GM12878 (cell line): Measurements from ENCODE around the gene CSDE1. TPM values are rescaled to one million over a fixed set of nuclear protein-coding genes. Genes with fewer than 3 reads are reported as not detected.

Experiments
- BHLHE40 ChIP-seq, 2 experiments: fragments of 450-650 bp in 1 of 2; IDR thresholded peaks; 2 replicates each; pipeline ENCODE4 v1.6.1; 2011 to 2017; ENCODE audit warnings: low read depth in 2 of 2, borderline replicate concordance in 1 of 2, improper control_type of control experiment in 1 of 2, low read length in 1 of 2, mild to moderate bottlenecking in 1 of 2
- CTCF ChIP-seq, 3 experiments: IDR thresholded peaks in 2 of 3; conservative IDR thresholded peaks in 1 of 3; 2 replicates each; pipeline ENCODE4 v1.5.1; 2011; ENCODE audit warnings: low read depth in 3 of 3, low read length in 3 of 3, mild to moderate bottlenecking in 3 of 3, control low read depth in 2 of 3, moderate library complexity in 2 of 3, inconsistent platforms in 1 of 3, mixed read lengths in 1 of 3; ENCODE audit not compliant: control insufficient read depth in 2 of 3, insufficient read depth in 1 of 3; ENCODE audit errors: extremely low read depth in 1 of 3
- FOXK2 ChIP-seq: fragments of 450-650 bp; IDR thresholded peaks from 2 replicates; pipeline ENCODE4 v1.6.1; 2017; ENCODE audit warnings: mild to moderate bottlenecking, moderate library complexity
- HDAC6 ChIP-seq: fragments of 200-600 bp; sonication (generic); IDR thresholded peaks from one replicate; pipeline ENCODE4 v1.8.0; 2017; ENCODE audit warnings: antibody characterized with exemption; ENCODE audit not compliant: unreplicated experiment
- HDGF ChIP-seq: fragments of 450-650 bp; IDR thresholded peaks from 2 replicates; pipeline ENCODE4 v1.6.1; 2016; ENCODE audit warnings: antibody characterized with exemption
- MEF2B ChIP-seq: fragments of 450-650 bp; IDR thresholded peaks from 2 replicates; pipeline ENCODE4 v1.6.1; 2018; ENCODE audit warnings: mild to moderate bottlenecking, moderate library complexity; ENCODE audit not compliant: partially characterized antibody, poor library complexity, severe bottlenecking
- PRDM15 ChIP-seq: fragments of 450-650 bp; formaldehyde crosslinking; IDR thresholded peaks from 2 replicates; pipeline ENCODE4 v1.4.0; 2020; ENCODE audit warnings: mild to moderate bottlenecking, moderate library complexity
- SPI1 ChIP-seq: IDR thresholded peaks from 2 replicates; pipeline ENCODE4 v1.6.1; 2011; ENCODE audit warnings: low read depth, mild to moderate bottlenecking, low read length, moderate library complexity, borderline replicate concordance; ENCODE audit not compliant: insufficient read depth
- polyA plus RNA-seq, 11 experiments: library from polyadenylated mRNA; depleted of rRNA in 4 of 11; unstranded in 6 of 11; stranded (reverse) in 5 of 11; fragments of >200 nt; fragmentation: Nextera tagmentation in 4 of 11; fragmentation: Illumina TruSeq in 1 of 11; extraction: Ambion mirVana in 4 of 11; extraction: Trizol in 1 of 11; gene quantifications; 1 replicate in 1 of 11; 2 replicates in 10 of 11; pipeline versions ENCODE4 v1.2.1 to v1.2.3, GENCODE V29; 2011 to 2016; ENCODE audit warnings: inconsistent platforms in 2 of 11, missing spikeins in 2 of 11, low read depth in 1 of 11
- total RNA-seq, 4 experiments: library from RNA; depleted of rRNA in 3 of 4; stranded (reverse); fragments of >200 nt in 3 of 4; fragmentation: Illumina TruSeq in 1 of 4; extraction: Trizol in 1 of 4; gene quantifications; 2 replicates each; pipeline versions ENCODE4 v1.2.1 to v1.2.3, GENCODE V29; 2013 to 2021
- TF ChIP-seq, protein P1 (sequence below): fragments of 450-650 bp; IDR thresholded peaks from 2 replicates; pipeline ENCODE4 v1.6.1; 2017; ENCODE audit warnings: mild to moderate bottlenecking, moderate library complexity
- TF ChIP-seq, protein P2 (sequence below): fragments of 450-650 bp; IDR thresholded peaks from 2 replicates; pipeline ENCODE4 v1.6.1; 2016; ENCODE audit warnings: mild to moderate bottlenecking

CSDE1 gene
- total and polyA plus RNA-seq, 10 of the 15 experiments (the other 5 are each of a cell fraction or from before 2014, with no cell fraction given) = 130 to 390 (median 246) TPM

- TF ChIP-seq PRDM15 (CRISPR knock-in tag) (no peak), BHLHE40 (IDR thresholded peaks at IDR 0.05; ENCODE audit: borderline replicate concordance in 1 of 2, low read depth in 2 of 2, low read length in 1 of 2) (no peak), CTCF (IDR thresholded peaks at IDR 0.05 in 2 of 3, conservative IDR thresholded peaks at IDR 0.05 in 1 of 3; ENCODE audit: control insufficient read depth in 2 of 3, extremely low read depth in 1 of 3, insufficient read depth in 1 of 3, low read depth in 3 of 3, low read length in 3 of 3) (no peak), FOXK2 (no peak), SPI1 (no peak), MEF2B (no peak), HDAC6 (no peak), HDGF (no peak)
- TF ChIP-seq, protein P1, sequence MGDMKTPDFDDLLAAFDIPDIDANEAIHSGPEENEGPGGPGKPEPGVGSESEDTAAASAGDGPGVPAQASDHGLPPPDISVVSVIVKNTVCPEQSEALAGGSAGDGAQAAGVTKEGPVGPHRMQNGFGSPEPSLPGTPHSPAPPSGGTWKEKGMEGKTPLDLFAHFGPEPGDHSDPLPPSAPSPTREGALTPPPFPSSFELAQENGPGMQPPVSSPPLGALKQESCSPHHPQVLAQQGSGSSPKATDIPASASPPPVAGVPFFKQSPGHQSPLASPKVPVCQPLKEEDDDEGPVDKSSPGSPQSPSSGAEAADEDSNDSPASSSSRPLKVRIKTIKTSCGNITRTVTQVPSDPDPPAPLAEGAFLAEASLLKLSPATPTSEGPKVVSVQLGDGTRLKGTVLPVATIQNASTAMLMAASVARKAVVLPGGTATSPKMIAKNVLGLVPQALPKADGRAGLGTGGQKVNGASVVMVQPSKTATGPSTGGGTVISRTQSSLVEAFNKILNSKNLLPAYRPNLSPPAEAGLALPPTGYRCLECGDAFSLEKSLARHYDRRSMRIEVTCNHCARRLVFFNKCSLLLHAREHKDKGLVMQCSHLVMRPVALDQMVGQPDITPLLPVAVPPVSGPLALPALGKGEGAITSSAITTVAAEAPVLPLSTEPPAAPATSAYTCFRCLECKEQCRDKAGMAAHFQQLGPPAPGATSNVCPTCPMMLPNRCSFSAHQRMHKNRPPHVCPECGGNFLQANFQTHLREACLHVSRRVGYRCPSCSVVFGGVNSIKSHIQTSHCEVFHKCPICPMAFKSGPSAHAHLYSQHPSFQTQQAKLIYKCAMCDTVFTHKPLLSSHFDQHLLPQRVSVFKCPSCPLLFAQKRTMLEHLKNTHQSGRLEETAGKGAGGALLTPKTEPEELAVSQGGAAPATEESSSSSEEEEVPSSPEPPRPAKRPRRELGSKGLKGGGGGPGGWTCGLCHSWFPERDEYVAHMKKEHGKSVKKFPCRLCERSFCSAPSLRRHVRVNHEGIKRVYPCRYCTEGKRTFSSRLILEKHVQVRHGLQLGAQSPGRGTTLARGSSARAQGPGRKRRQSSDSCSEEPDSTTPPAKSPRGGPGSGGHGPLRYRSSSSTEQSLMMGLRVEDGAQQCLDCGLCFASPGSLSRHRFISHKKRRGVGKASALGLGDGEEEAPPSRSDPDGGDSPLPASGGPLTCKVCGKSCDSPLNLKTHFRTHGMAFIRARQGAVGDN = no peak
- TF ChIP-seq, protein P2, sequence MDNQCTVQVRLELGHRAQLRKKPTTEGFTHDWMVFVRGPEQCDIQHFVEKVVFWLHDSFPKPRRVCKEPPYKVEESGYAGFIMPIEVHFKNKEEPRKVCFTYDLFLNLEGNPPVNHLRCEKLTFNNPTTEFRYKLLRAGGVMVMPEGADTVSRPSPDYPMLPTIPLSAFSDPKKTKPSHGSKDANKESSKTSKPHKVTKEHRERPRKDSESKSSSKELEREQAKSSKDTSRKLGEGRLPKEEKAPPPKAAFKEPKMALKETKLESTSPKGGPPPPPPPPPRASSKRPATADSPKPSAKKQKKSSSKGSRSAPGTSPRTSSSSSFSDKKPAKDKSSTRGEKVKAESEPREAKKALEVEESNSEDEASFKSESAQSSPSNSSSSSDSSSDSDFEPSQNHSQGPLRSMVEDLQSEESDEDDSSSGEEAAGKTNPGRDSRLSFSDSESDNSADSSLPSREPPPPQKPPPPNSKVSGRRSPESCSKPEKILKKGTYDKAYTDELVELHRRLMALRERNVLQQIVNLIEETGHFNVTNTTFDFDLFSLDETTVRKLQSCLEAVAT = no peak
Observed at GRCh38 chr1:114688526-114688925, 69.3 kb downstream of the CSDE1 start (continued).
